WTC11 (cell line): ENCODE results near the gene GCHFR. TPM values are rescaled to one million over a fixed set of nuclear protein-coding genes. Genes with fewer than 3 reads are reported as not detected.
A peak's percentile ranks its signal among the peaks of the same experiment; 100 is the strongest.

Experiments used
- ATAC-seq: fragments of 200-7000 bp; cut with Tn5 transposase; 2 replicates; pipeline ENCODE4 v1.10.0; 2021; ENCODE audit warnings: mild to moderate bottlenecking, moderate library complexity
- CTCF ChIA-PET: fragments of 300-600 bp; sonication (Branson Sonifier 250); formaldehyde crosslinking; loops from one replicate; lab custom pipeline; 2021; ENCODE audit warnings: antibody characterized with exemption; lab: Charles Lee
- POLR2A ChIA-PET: fragments of 350-600 bp; sonication (Branson Sonifier 250); formaldehyde crosslinking; loops from one replicate; lab custom pipeline; 2021; ENCODE audit warnings: antibody characterized with exemption; lab: Charles Lee
- DNase-seq: peaks from one replicate; pipeline ENCODE4 v3.0.0; 2021; ENCODE audit warnings: low spot score
- H3K27ac Mint-ChIP-seq: 2 replicates; pipeline ENCODE4 v1.8.0; 2021; ENCODE audit warnings: mixed read lengths
- H3K27me3 Mint-ChIP-seq: 2 replicates; pipeline ENCODE4 v1.8.0; 2021; ENCODE audit warnings: low read depth, mild to moderate bottlenecking, moderate library complexity, mixed read lengths
- H3K36me3 Mint-ChIP-seq: 2 replicates; pipeline ENCODE4 v1.8.0; 2021; ENCODE audit warnings: mixed read lengths
- H3K4me1 Mint-ChIP-seq: 2 replicates; pipeline ENCODE4 v1.8.0; 2022; ENCODE audit warnings: mixed read lengths
- H3K4me3 Mint-ChIP-seq: 2 replicates; pipeline ENCODE4 v1.8.0; 2021; ENCODE audit warnings: mild to moderate bottlenecking, moderate library complexity, mixed read lengths
- H3K9me3 Mint-ChIP-seq: 2 replicates; pipeline ENCODE4 v1.8.0; 2021; ENCODE audit warnings: mixed read lengths
- AFF4 ChIP-seq: sonication (generic); formaldehyde crosslinking; IDR thresholded peaks from 2 replicates; pipeline ENCODE4 v1.8.1; 2023; ENCODE audit warnings: mild to moderate bottlenecking, missing genetic modification reagents, borderline replicate concordance
- CREB1 ChIP-seq: sonication (generic); formaldehyde crosslinking; IDR thresholded peaks from 2 replicates; pipeline ENCODE4 v1.8.0; 2023; ENCODE audit warnings: mild to moderate bottlenecking, missing genetic modification reagents
- E2F1 ChIP-seq: sonication (generic); formaldehyde crosslinking; IDR thresholded peaks from 2 replicates; pipeline ENCODE4 v1.8.0; 2022; ENCODE audit warnings: mild to moderate bottlenecking, missing genetic modification reagents
- FOXK1 ChIP-seq: sonication (generic); formaldehyde crosslinking; IDR thresholded peaks from 2 replicates; pipeline ENCODE4 v1.8.0; 2022; ENCODE audit warnings: mild to moderate bottlenecking, moderate library complexity, missing genetic modification reagents
- HMGA2 ChIP-seq: fragments of 250-450 bp; sonication (Bioruptor Pico); IDR thresholded peaks from 2 replicates; pipeline ENCODE4 v1.4.0; 2021; ENCODE audit warnings: mild to moderate bottlenecking, moderate library complexity
- JAZF1 ChIP-seq: fragments of 250-450 bp; sonication (Bioruptor Pico); IDR thresholded peaks from 2 replicates; pipeline ENCODE4 v1.9.0; 2021; ENCODE audit warnings: moderate library complexity, mild to moderate bottlenecking, inconsistent platforms
- KAT7 ChIP-seq: sonication (generic); formaldehyde crosslinking; IDR thresholded peaks from 2 replicates; pipeline ENCODE4 v1.8.1; 2023; ENCODE audit warnings: missing genetic modification reagents, mild to moderate bottlenecking, borderline replicate concordance
- MXD4 ChIP-seq: fragments of 250-450 bp; sonication (Bioruptor Pico); IDR thresholded peaks from 2 replicates; pipeline ENCODE4 v1.8.0; 2021; ENCODE audit warnings: mild to moderate bottlenecking, moderate library complexity, borderline replicate concordance
- NR2C2 ChIP-seq: sonication (generic); formaldehyde crosslinking; IDR thresholded peaks from 2 replicates; pipeline ENCODE4 v1.8.0; 2022; ENCODE audit warnings: mild to moderate bottlenecking, missing genetic modification reagents
- PREB ChIP-seq: sonication (generic); formaldehyde crosslinking; IDR thresholded peaks from 2 replicates; pipeline ENCODE4 v1.8.1; 2022; ENCODE audit warnings: mild to moderate bottlenecking, missing genetic modification reagents, moderate library complexity, borderline replicate concordance
- RORB ChIP-seq: fragments of 250-450 bp; sonication (Bioruptor Pico); IDR thresholded peaks from 2 replicates; pipeline ENCODE4 v1.9.0; 2021; ENCODE audit warnings: mild to moderate bottlenecking
- TEAD4 ChIP-seq: sonication (generic); formaldehyde crosslinking; IDR thresholded peaks from 2 replicates; pipeline ENCODE4 v1.8.0; 2022; ENCODE audit warnings: mild to moderate bottlenecking, missing genetic modification reagents
- USF2 ChIP-seq: sonication (generic); formaldehyde crosslinking; IDR thresholded peaks from 2 replicates; pipeline ENCODE4 v1.8.1; 2023; ENCODE audit warnings: mild to moderate bottlenecking, missing genetic modification reagents, moderate library complexity
- ZNF281 ChIP-seq: sonication (generic); formaldehyde crosslinking; IDR thresholded peaks from 2 replicates; pipeline ENCODE4 v1.8.0; 2023; ENCODE audit warnings: mild to moderate bottlenecking, missing genetic modification reagents
- ZNF396 ChIP-seq: fragments of 250-450 bp; sonication (Bioruptor Pico); IDR thresholded peaks from 2 replicates; pipeline ENCODE4 v1.8.0; 2021; ENCODE audit warnings: mild to moderate bottlenecking, moderate library complexity, borderline replicate concordance
- ZNF425 ChIP-seq: fragments of 250-450 bp; sonication (Bioruptor Pico); conservative IDR thresholded peaks from 2 replicates; pipeline ENCODE4 v1.9.0; 2021; ENCODE audit warnings: mild to moderate bottlenecking
- ZSCAN18 ChIP-seq: fragments of 250-450 bp; sonication (Bioruptor Pico); IDR thresholded peaks from 2 replicates; pipeline ENCODE4 v2.1.2; 2022; ENCODE audit warnings: mild to moderate bottlenecking, moderate library complexity
- total RNA-seq: library from RNA; stranded (reverse); gene quantifications from 3 replicates; pipeline ENCODE4 v1.2.3, GENCODE V29; 2021

Gene GCHFR
- total RNA-seq, 1 experiment from 2014 or later = 42.3 TPM

- no peak for TF ChIP-seq AFF4 (CRISPR knock-in tag)
- TF ChIP-seq PREB (CRISPR knock-in tag) = no peak
- no peak for TF ChIP-seq FOXK1 (CRISPR knock-in tag)
- TF ChIP-seq HMGA2 (CRISPR knock-in tag) = no peak
Measured at GRCh38 chr15:40803076-40803475, 39.2 kb downstream of the GCHFR start (continued).

- DNase-seq (no peak), ATAC-seq (no peak)
- TF ChIP-seq MXD4 (CRISPR knock-in tag) (no peak), PREB (CRISPR knock-in tag) (no peak), RORB (CRISPR knock-in tag) (no peak), ZSCAN18 (no peak), JAZF1 (no peak), ZNF425 (CRISPR knock-in tag) (no peak)
- no peaks in the 10 kb centered on the region for H3K27me3 Mint-ChIP-seq
- no peak overlapping the region for H3K27ac Mint-ChIP-seq
- H3K4me3 Mint-ChIP-seq = no peak overlapping the region
- H3K36me3 Mint-ChIP-seq = peaks cover 8% of the 10 kb centered on the region
- POLR2A ChIA-PET = interaction anchor here (0.5 to 0.6 kb wide), 2 partner anchors 127 to 238 kb away, joined by 3 to 6 read pairs; no protein-coding TSS in a partner anchor
- peaks cover 40% of the 10 kb centered on the region for H3K4me1 Mint-ChIP-seq
- H3K9me3 Mint-ChIP-seq = no peaks in the 10 kb centered on the region
- CTCF ChIA-PET = interaction anchor here (0.6 to 1.5 kb wide), 8 partner anchors 9 to 531 kb away, joined by 3 to 11 read pairs (median 4); partner anchors contain the start of gene GCHFR
Measured at GRCh38 chr15:40803688-40804087, 39.8 kb downstream of the GCHFR start.

GRCh38 chr15:40806672-40807027 is 42.8 kb downstream of the GCHFR start:
- POLR2A ChIA-PET = interaction anchor here (1.3 to 1.8 kb wide), 3 partner anchors 38 to 112 kb away, joined by 3 to 10 read pairs (median 3); partner anchors contain the start of gene SPINT1
- TF ChIP-seq USF2 (CRISPR knock-in tag) = no peak
- no peak for TF ChIP-seq TEAD4 (CRISPR knock-in tag)
- no peak for TF ChIP-seq ZNF396 (CRISPR knock-in tag)
- TF ChIP-seq E2F1 (CRISPR knock-in tag) = no peak
- TF ChIP-seq KAT7 (CRISPR knock-in tag) = no peak
- no peak for TF ChIP-seq ZNF281
- TF ChIP-seq CREB1 (CRISPR knock-in tag) = no peak
- no peak for TF ChIP-seq NR2C2 (CRISPR knock-in tag)

More at GRCh38 chr15:40806672-40807027, 42.8 kb downstream of the GCHFR start:
- H3K36me3 Mint-ChIP-seq = peaks cover 3% of the 10 kb centered on the region
- ATAC-seq = no peak
- peaks cover 22% of the 10 kb centered on the region for H3K4me1 Mint-ChIP-seq
- DNase-seq = no peak
- peak overlapping the region; percentile 97 for H3K27ac Mint-ChIP-seq
- no peaks in the 10 kb centered on the region for H3K27me3 Mint-ChIP-seq
- H3K9me3 Mint-ChIP-seq = no peaks in the 10 kb centered on the region
- peak overlapping the region; percentile 98 for H3K4me3 Mint-ChIP-seq
- CTCF ChIA-PET = interaction anchor here (0.6 to 3.3 kb wide), 18 partner anchors 14 to 1257 kb away, joined by 3 to 33 read pairs (median 4); partner anchors contain the start of genes GCHFR, PPP1R14D, RHOV and VPS18
